NCI-H2196 treated with DMSO at 0.1 percent for 48 hours (cell line): ENCODE measurements around the gene CAMK1D.
"Not testable (repeated sequence)": the region's sequence is repeated elsewhere in the genome, so short reads cannot be mapped to it uniquely, and the experiment has no call there.

Source experiments
- DNase-seq: peaks from one replicate; lab custom pipeline; 2025; ENCODE audit not compliant: unreplicated experiment; lab: John Stamatoyannopoulos, UW

Gene CAMK1D

GRCh38 chr10:12489806-12490205, 140.5 kb downstream of the CAMK1D start:
- no peak for DNase-seq

GRCh38 chr10:12490963-12491362, 141.6 kb downstream of the CAMK1D start:
- DNase-seq: no peak

GRCh38 chr10:12491491-12491890, 142.1 kb downstream of the CAMK1D start:
- no peak for DNase-seq

GRCh38 chr10:12492016-12492415, 142.7 kb downstream of the CAMK1D start:
- no peak for DNase-seq

- not testable (repeated sequence) for DNase-seq
Measured at GRCh38 chr10:12497046-12497445, 147.7 kb downstream of the CAMK1D start.

GRCh38 chr10:12499076-12499986, 150.0 kb downstream of the CAMK1D start:
- DNase-seq: no peak

- DNase-seq: no peak
Measured at GRCh38 chr10:12500381-12501303, 151.3 kb downstream of the CAMK1D start.

- DNase-seq: no peak
Measured at GRCh38 chr10:12501324-12501723, 152.0 kb downstream of the CAMK1D start.

- DNase-seq: no peak
Measured at GRCh38 chr10:12501841-12502525, 152.6 kb downstream of the CAMK1D start.

- no peak for DNase-seq
Measured at GRCh38 chr10:12502526-12503274, 153.4 kb downstream of the CAMK1D start.

GRCh38 chr10:12503311-12503710, 154.0 kb downstream of the CAMK1D start:
- DNase-seq: no peak

- DNase-seq: no peak
Measured at GRCh38 chr10:12504176-12504575, 154.8 kb downstream of the CAMK1D start.

GRCh38 chr10:12504628-12505027, 155.3 kb downstream of the CAMK1D start:
- no peak for DNase-seq

GRCh38 chr10:12505683-12506082, 156.3 kb downstream of the CAMK1D start:
- DNase-seq: no peak

- no peak for DNase-seq
Measured at GRCh38 chr10:12507165-12507850, 158.0 kb downstream of the CAMK1D start.

- DNase-seq: no peak
Measured at GRCh38 chr10:12508165-12508564, 158.8 kb downstream of the CAMK1D start.

GRCh38 chr10:12509016-12509793, 159.9 kb downstream of the CAMK1D start:
- no peak for DNase-seq

GRCh38 chr10:12509794-12510100, 160.4 kb downstream of the CAMK1D start:
- no peak for DNase-seq

- no peak for DNase-seq
Measured at GRCh38 chr10:12510501-12510941, 161.2 kb downstream of the CAMK1D start.
